A549 (cell line): ENCODE data around the gene CEP192.

Source experiments
- CBX8 ChIP-seq: fragments of 200-600 bp; sonication (generic); IDR thresholded peaks from 2 replicates; pipeline ENCODE4 v1.6.1; 2016
- CTCF ChIP-seq: fragments of >200 bp; sonication (Bioruptor Twin); formaldehyde crosslinking; IDR thresholded peaks from 3 replicates; pipeline ENCODE4 v1.5.1; 2016
- KDM5A ChIP-seq: fragments of 200-600 bp; sonication (generic); IDR thresholded peaks from 2 replicates; pipeline ENCODE4 v1.6.1; 2016; ENCODE audit warnings: antibody characterized with exemption, mild to moderate bottlenecking
- NFE2L2 ChIP-seq: fragments of 150-350 bp; conservative IDR thresholded peaks from 2 replicates; pipeline ENCODE4 v1.6.1; 2014; ENCODE audit warnings: low read length
- RAD21 ChIP-seq, 2 experiments: fragments of >200 bp in 1 of 2; sonication (Bioruptor Twin) in 1 of 2; formaldehyde crosslinking in 1 of 2; IDR thresholded peaks in 1 of 2; conservative IDR thresholded peaks in 1 of 2; 2 replicates in 1 of 2; 3 replicates in 1 of 2; pipeline ENCODE4 v1.6.1; 2012 to 2018; ENCODE audit warnings: inconsistent platforms in 1 of 2
- RCOR1 ChIP-seq: fragments of 150-350 bp; IDR thresholded peaks from 2 replicates; pipeline ENCODE4 v1.6.1; 2014; ENCODE audit warnings: antibody characterized with exemption, low read length, low read depth

GRCh38 chr18:13108330-13108729, 117.2 kb downstream of the CEP192 start:
- no peak for TF ChIP-seq NFE2L2
- no peak for TF ChIP-seq KDM5A
- TF ChIP-seq CTCF = no peak
- TF ChIP-seq RAD21 (conservative IDR thresholded peaks at IDR 0.05 in 1 of 2, IDR thresholded peaks at IDR 0.05 in 1 of 2) = no peak
- TF ChIP-seq CBX8 = no peak
- TF ChIP-seq RCOR1 = no peak
